ENCODE data around the gene PCDHGA7.

- no peak for TF ChIP-seq CTCF (IDR thresholded peaks at IDR 0.05)
- TF ChIP-seq POLR2A (IDR thresholded peaks at IDR 0.05) = no peak
Observed at GRCh38 chr5:141384471-141385267, 2.1 kb downstream of the PCDHGA7 start.
